Measurements from ENCODE around the gene SDE2.
"Not testable (repeated sequence)": the region's sequence is repeated elsewhere in the genome, so short reads cannot be mapped to it uniquely, and the experiment has no call there.

Gene SDE2

DNA sequence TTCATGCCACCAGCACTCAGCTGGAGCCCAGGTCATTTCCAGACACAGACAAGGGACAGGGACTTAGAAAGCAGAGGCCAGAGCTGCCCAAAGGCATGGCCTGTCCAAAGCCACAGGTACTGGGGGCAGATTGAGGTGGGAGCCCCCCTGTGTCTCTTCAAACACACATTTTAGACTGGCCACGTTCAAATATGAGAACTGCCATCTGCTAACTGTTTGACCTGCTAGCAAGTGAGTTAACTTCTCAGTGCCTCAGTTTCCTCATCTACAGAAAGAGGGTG, 57.3 kb downstream of the SDE2 start:
- no peak for DNase-seq (ENCODE audit: low spot score)

DNA sequence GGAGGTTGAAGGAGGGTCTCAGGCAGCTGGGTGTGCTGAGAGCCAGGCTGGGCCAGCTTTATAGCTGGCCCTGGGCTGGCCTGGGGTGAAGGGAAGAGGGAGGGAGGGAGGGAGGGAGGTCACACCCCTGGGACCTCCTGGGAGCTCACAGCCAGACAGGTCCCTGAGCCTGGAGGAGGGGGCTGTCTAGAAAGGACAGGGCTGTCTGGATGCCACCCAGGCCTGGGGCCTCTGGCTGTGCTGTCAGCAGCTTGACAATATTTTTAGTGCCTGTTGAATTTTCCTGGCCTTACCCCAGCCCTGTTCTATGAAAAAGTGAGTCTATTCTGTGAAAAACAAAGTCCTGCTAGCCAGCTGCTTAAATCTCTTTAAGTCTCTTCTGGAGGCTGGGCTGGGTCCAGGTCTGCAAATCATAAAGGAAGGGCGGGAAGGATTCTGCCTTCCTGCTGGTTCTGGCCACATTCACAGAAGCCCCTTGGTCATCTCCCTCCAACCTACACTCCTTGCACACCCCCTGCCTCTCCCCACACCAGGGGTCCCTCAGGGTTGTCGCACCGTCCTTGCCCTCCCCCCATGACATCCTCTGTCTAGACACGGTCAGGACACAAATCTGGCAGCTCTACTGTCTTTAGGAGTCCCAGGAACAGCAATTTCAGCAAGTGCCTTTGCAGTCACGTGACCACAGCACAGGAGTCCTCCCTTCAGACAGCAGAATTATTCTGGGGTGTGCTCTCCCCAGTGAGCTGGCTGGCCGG, 57.8 kb downstream of the SDE2 start, which contains the start of gene LEFTY2:
TSS of gene LEFTY2 (minus strand) at position 34 of the 755 bp plus-strand sequence. CDS start 80 bp downstream, outside the sequence.
- no peak for DNase-seq (ENCODE audit: low spot score)

DNA sequence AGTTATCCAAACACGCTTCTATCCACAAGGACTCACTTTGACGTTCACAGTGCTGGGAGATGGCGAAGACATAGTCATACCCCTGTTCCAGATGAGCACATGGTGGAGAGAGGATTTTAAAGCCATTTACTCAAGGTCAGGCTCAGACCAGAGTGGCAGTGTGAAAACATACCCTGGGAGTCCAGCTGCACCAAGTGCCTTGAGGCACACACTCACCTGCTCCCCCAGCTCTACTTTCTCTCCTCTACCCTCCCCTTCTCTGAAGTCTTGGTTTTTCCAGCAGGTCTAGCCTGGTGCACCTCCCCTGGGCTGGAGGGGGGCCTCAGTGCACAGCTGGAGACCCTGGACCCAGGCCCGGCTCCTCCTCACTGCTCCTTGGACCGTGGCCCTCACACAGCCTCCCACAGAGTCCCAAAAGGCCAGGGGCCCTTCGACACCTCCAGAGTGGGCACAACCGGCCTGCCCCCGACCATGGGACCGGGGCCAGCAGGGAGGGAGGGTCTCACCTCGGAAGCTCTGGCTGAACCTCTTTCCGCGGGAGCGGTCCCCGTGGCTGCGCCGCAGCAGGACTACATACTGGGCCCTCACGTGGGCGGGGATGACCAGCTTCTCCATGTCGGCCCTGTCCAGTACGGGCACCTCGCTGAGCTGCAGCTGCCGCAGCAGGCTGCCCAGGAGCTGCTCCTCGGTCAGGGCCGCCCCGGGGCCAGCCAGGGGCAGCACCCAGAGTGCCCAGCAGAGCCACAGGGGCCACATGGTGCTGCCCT, 58.6 kb downstream of the SDE2 start:
- DNase-seq (ENCODE audit: low spot score), result no peak

- not testable (repeated sequence) for DNase-seq (ENCODE audit: low spot score)
Measured at GRCh38 chr1:225939939-225940310, 59.2 kb downstream of the SDE2 start.

DNA sequence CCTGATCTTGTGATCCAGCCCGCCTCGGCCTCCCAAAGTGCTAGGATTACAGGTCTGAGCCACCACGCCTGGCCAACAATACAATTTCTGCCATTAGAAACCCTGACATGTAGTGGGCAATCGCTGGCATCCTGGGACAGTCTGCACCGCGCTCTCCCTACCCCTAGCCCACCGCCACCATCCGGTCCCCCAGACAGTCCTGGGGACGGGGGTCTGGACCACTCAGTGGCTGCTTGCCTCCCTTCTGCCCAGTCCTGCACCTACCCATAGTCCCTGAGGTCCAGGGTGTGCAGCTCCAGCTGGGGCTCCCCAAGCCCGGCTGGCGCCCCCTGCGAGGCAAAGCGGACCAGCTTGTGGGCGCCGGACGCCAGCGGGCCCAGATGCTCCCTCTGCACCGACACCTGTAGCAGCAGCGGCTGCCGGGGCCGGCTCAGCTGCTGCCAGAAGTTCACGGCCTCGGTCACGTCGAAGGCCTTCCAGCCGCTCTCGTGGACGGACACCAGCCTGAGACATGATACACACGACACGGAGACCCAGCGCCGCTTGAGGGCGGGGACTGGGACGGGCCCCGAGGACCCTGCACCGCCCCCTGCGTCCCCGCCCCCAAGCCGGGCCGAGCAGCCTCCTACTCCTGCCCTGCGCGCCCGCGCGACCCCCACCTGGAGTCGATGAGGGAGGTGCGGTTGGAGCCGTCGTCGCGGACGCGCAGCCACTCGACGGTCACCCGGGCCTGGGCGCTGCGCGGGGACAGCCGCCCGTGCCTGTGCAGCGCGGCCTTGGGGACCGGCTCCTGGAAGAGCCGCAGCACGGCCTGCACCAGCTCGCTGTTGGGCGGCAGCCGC, 59.8 kb downstream of the SDE2 start:
- not testable (repeated sequence) for DNase-seq (ENCODE audit: low spot score)

DNA sequence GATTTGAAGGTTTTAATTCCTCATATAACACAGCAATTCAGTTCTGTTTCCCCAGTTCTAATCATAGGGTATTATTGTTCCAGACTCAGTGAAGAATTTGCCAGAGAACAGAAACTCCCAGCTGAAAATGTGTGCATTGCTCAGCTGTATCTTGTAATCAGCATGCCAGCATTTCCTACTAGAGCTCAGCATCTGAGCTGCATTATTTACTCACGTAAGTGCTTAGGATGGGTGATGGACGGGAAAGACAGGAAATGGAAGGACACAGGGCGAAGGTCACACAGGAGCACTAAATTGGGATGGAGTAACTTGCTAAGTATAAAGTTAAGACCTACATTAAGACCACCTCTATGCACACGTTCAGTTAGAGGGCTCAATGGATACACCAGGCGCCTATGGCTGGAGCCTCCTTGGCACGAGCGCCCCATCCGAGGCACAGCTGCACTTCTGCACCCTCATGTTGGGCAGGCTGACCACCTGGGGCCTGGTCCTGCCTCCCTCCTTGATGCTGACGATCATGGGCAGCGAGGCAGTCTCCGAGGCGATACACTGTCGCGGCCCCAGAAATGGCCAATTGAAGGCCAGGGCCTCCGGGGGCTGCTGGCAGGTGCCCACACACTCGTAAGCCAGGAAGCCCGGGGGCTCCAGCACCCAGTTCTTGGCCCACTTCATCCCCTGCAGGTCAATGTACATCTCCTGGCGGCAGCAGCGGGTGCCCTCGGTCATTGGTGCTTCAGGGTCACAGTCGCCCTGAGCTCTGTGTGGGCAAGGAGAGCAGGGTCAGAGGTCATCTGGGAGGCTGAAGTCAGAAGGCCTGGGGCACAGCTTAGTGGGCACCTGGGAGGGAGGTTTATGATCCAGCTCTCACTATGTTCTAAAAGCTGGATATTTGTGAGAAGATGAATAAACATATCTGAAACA, 61.8 kb downstream of the SDE2 start:
- DNase-seq (ENCODE audit: low spot score), result no peak

- DNase-seq (ENCODE audit: low spot score), result no peak
Measured at GRCh38 chr1:225936523-225936922, 62.6 kb downstream of the SDE2 start.

GRCh38 chr1:225936086-225936485, 63.1 kb downstream of the SDE2 start:
- not testable (repeated sequence) for DNase-seq (ENCODE audit: low spot score)

GRCh38 chr1:225934711-225935110, 64.4 kb downstream of the SDE2 start:
- no peak for DNase-seq (ENCODE audit: low spot score)

- no peak for DNase-seq (ENCODE audit: low spot score)
Measured at GRCh38 chr1:225933072-225933471, 66.1 kb downstream of the SDE2 start.

Data from HuH-7 (cell line).